ENCODE data around the gene HOXA2.

The HOXA2 gene

GRCh38 chr7:27129729-27130539, 27.5 kb upstream of the HOXA2 start:
- Histone ChIP-seq H3K4me2 (ENCODE audit: low read depth, low read length, poor library complexity, severe bottlenecking) (peak overlapping the region; percentile 65), H3K9ac (ENCODE audit: low read length) (peak overlapping the region; percentile 84), H3K27ac (ENCODE audit: low read depth, low read length) (peak overlapping the region; percentile 86), H3K9me3 (ENCODE audit: insufficient read depth, low read length) (no peaks in the 10 kb centered on the region), H4K20me1 (ENCODE audit: low read depth, low read length) (no peaks in the 10 kb centered on the region), H2AFZ (ENCODE audit: low read depth, low read length, severe bottlenecking) (peak overlapping the region; percentile 74), H3K79me2 (ENCODE audit: insufficient read depth, low read length) (no peaks in the 10 kb centered on the region), H3K4me3 (ENCODE audit: insufficient read depth, low read length, poor library complexity, severe bottlenecking) (peak overlapping the region; percentile 82), H3K27me3 (ENCODE audit: low read length) (no peaks in the 10 kb centered on the region), H3K36me3 (ENCODE audit: low read length) (no peaks in the 10 kb centered on the region), H3K9me2 (replicated peaks; ENCODE audit: insufficient read depth, low read length) (no peaks in the 10 kb centered on the region), H3F3A (ENCODE audit: insufficient read depth) (peaks cover 7% of the 10 kb centered on the region; the same call in 1 of the 2 replicates)
- TF ChIP-seq CTCF (IDR thresholded peaks at IDR 0.05; ENCODE audit: insufficient read depth, low read length, poor library complexity, severe bottlenecking), result peak; percentile 58
- TF ChIP-seq EZH2phosphoT487 (conservative IDR thresholded peaks at IDR 0.05; ENCODE audit: low read length), result no peak

- Histone ChIP-seq H3K27ac (ENCODE audit: low read depth, low read length) (no peak overlapping the region), H3K79me2 (ENCODE audit: insufficient read depth, low read length) (no peaks in the 10 kb centered on the region), H3F3A (ENCODE audit: insufficient read depth) (peaks cover 7% of the 10 kb centered on the region; the same call in 1 of the 2 replicates), H3K27me3 (ENCODE audit: low read length) (no peaks in the 10 kb centered on the region), H3K9me3 (ENCODE audit: insufficient read depth, low read length) (no peaks in the 10 kb centered on the region), H4K20me1 (ENCODE audit: low read depth, low read length) (no peaks in the 10 kb centered on the region), H3K4me2 (ENCODE audit: low read depth, low read length, poor library complexity, severe bottlenecking) (peak overlapping the region; percentile 65), H3K9ac (ENCODE audit: low read length) (peak overlapping the region; percentile 84), H3K4me3 (ENCODE audit: insufficient read depth, low read length, poor library complexity, severe bottlenecking) (peak overlapping the region; percentile 82), H3K36me3 (ENCODE audit: low read length) (no peaks in the 10 kb centered on the region), H2AFZ (ENCODE audit: low read depth, low read length, severe bottlenecking) (peak overlapping the region; percentile 74), H3K9me2 (replicated peaks; ENCODE audit: insufficient read depth, low read length) (no peaks in the 10 kb centered on the region)
- TF ChIP-seq EZH2phosphoT487 (conservative IDR thresholded peaks at IDR 0.05; ENCODE audit: low read length), result no peak
- no peak for TF ChIP-seq CTCF (IDR thresholded peaks at IDR 0.05; ENCODE audit: insufficient read depth, low read length, poor library complexity, severe bottlenecking)
Observed at GRCh38 chr7:27128776-27129728, 26.6 kb upstream of the HOXA2 start.

- Histone ChIP-seq H3K27me3 (ENCODE audit: low read length) (no peaks in the 10 kb centered on the region), H3K4me3 (ENCODE audit: insufficient read depth, low read length, poor library complexity, severe bottlenecking) (no peak overlapping the region), H3K79me2 (ENCODE audit: insufficient read depth, low read length) (no peaks in the 10 kb centered on the region), H3K9me3 (ENCODE audit: insufficient read depth, low read length) (no peaks in the 10 kb centered on the region), H2AFZ (ENCODE audit: low read depth, low read length, severe bottlenecking) (no peak overlapping the region), H3K4me2 (ENCODE audit: low read depth, low read length, poor library complexity, severe bottlenecking) (no peak overlapping the region), H3F3A (ENCODE audit: insufficient read depth) (peaks cover 7% of the 10 kb centered on the region; the same call in 1 of the 2 replicates), H3K27ac (ENCODE audit: low read depth, low read length) (no peak overlapping the region), H3K9me2 (replicated peaks; ENCODE audit: insufficient read depth, low read length) (no peaks in the 10 kb centered on the region), H4K20me1 (ENCODE audit: low read depth, low read length) (no peaks in the 10 kb centered on the region), H3K9ac (ENCODE audit: low read length) (no peak overlapping the region), H3K36me3 (ENCODE audit: low read length) (no peaks in the 10 kb centered on the region)
- TF ChIP-seq CTCF (IDR thresholded peaks at IDR 0.05; ENCODE audit: insufficient read depth, low read length, poor library complexity, severe bottlenecking) (no peak), EZH2phosphoT487 (conservative IDR thresholded peaks at IDR 0.05; ENCODE audit: low read length) (no peak)
Observed at GRCh38 chr7:27128034-27128433, 25.6 kb upstream of the HOXA2 start.

Measured in SU-DHL-6 (cell line).